T-helper 1 cell (primary cell): ENCODE results near the gene DCBLD2.

Experiments used
- DNase-seq, 5 donors: peaks; one replicate each; pipeline ENCODE4 v3.0.0-alpha.2; 2012 to 2020

DCBLD2 gene

GRCh38 chr3:98765721-98766120 lies 135.8 kb downstream of the DCBLD2 start:
- DNase-seq, result no peak

- DNase-seq, result no peak
These were observed 137.0 kb downstream of the DCBLD2 start for GRCh38 chr3:98764472-98764884.

- no peak for DNase-seq
These were observed 137.6 kb downstream of the DCBLD2 start for GRCh38 chr3:98763819-98764418.

GRCh38 chr3:98763076-98763475 lies 138.4 kb downstream of the DCBLD2 start, which contains the start of gene ST3GAL6:
TSS of gene ST3GAL6 (plus strand) at chr3:98763340. CDS start at chr3:98768441, 5,101 bp downstream.
- no peak for DNase-seq

GRCh38 chr3:98761643-98762229 lies 139.8 kb downstream of the DCBLD2 start:
- DNase-seq, result no peak

- DNase-seq, result no peak
These were observed 141.9 kb downstream of the DCBLD2 start for GRCh38 chr3:98759629-98760028.

- DNase-seq, result no peak
These were observed 145.9 kb downstream of the DCBLD2 start for GRCh38 chr3:98755601-98756000.

GRCh38 chr3:98754483-98754882 lies 147.0 kb downstream of the DCBLD2 start:
- no peak for DNase-seq

GRCh38 chr3:98750276-98750919 lies 151.1 kb downstream of the DCBLD2 start:
- no peak for DNase-seq

GRCh38 chr3:98746882-98747281 lies 154.6 kb downstream of the DCBLD2 start:
- no peak for DNase-seq

- DNase-seq, result no peak
These were observed 155.4 kb downstream of the DCBLD2 start for GRCh38 chr3:98746122-98746521.
